DOHH2 (cell line): ENCODE data around the gene KIF18B.

ENCODE experiments used
- H3F3A ChIP-seq: fragments of 200-600 bp; sonication (generic), shearing (Covaris generic); 2 replicates; pipeline ENCODE4 v1.6.0; 2016; ENCODE audit warnings: antibody characterized with exemption, mild to moderate bottlenecking; ENCODE audit not compliant: control insufficient read depth, insufficient read depth
- H3K27ac ChIP-seq: fragments of 200-600 bp; sonication (generic); 2 replicates; pipeline ENCODE4 v1.5.1; 2014; ENCODE audit warnings: low read depth, mild to moderate bottlenecking, low read length, moderate library complexity
- H3K27me3 ChIP-seq: fragments of 200-600 bp; sonication (generic); 2 replicates; pipeline ENCODE4 v1.6.1; 2014; ENCODE audit warnings: mild to moderate bottlenecking, low read length, mixed read lengths; ENCODE audit not compliant: control insufficient read depth
- H3K36me3 ChIP-seq: fragments of 200-600 bp; sonication (generic); 2 replicates; pipeline ENCODE4 v1.6.1; 2014; ENCODE audit warnings: mild to moderate bottlenecking, low read length, moderate library complexity, mixed read lengths; ENCODE audit not compliant: control insufficient read depth
- H3K4me1 ChIP-seq: fragments of 200-600 bp; sonication (generic); 2 replicates; pipeline ENCODE4 v1.6.1; 2014; ENCODE audit warnings: mild to moderate bottlenecking, low read length, mixed read lengths; ENCODE audit not compliant: control insufficient read depth
- H3K4me2 ChIP-seq: fragments of 200-600 bp; sonication (generic); 2 replicates; pipeline ENCODE4 v1.6.0; 2014; ENCODE audit warnings: mild to moderate bottlenecking, low read length, moderate library complexity
- H3K4me3 ChIP-seq: fragments of 200-600 bp; sonication (generic); 2 replicates; pipeline ENCODE4 v1.5.1; 2014; ENCODE audit warnings: mild to moderate bottlenecking, low read length, mixed read lengths
- H3K79me2 ChIP-seq: fragments of 200-600 bp; sonication (generic); 2 replicates; pipeline ENCODE4 v1.6.1; 2014; ENCODE audit warnings: mild to moderate bottlenecking, low read length, mixed read lengths; ENCODE audit not compliant: control insufficient read depth
- H3K9me2 ChIP-seq: fragments of 200-600 bp; sonication (generic); replicated peaks from 2 replicates; pipeline ENCODE4 v1.6.1; 2014; ENCODE audit warnings: mild to moderate bottlenecking, low read length, mixed read lengths; ENCODE audit not compliant: control insufficient read depth
- H3K9me3 ChIP-seq: fragments of 200-600 bp; sonication (generic); 2 replicates; pipeline ENCODE4 v1.6.1; 2014; ENCODE audit warnings: antibody characterized with exemption, low read length, mixed read lengths; ENCODE audit not compliant: control insufficient read depth, insufficient read depth
- H4K20me1 ChIP-seq: fragments of 200-600 bp; sonication (generic); 2 replicates; pipeline ENCODE4 v1.6.0; 2014; ENCODE audit warnings: low read depth, mild to moderate bottlenecking, antibody characterized with exemption, low read length, moderate library complexity; ENCODE audit not compliant: control insufficient read depth, insufficient read depth
- CTCF ChIP-seq: fragments of 200-600 bp; sonication (generic); IDR thresholded peaks from one replicate; pipeline ENCODE4 v1.5.1; 2014; ENCODE audit warnings: antibody characterized with exemption, mild to moderate bottlenecking, low read depth, low read length; ENCODE audit not compliant: poor library complexity, severe bottlenecking
- EZH2phosphoT487 ChIP-seq: fragments of 200-600 bp; sonication (generic); IDR thresholded peaks from 2 replicates; pipeline ENCODE4 v1.6.1; 2017; ENCODE audit warnings: borderline replicate concordance, mild to moderate bottlenecking, antibody characterized with exemption, low read length, moderate library complexity, mixed read lengths

KIF18B gene

GRCh38 chr17:44910231-44911106 lies 37.1 kb downstream of the KIF18B start:
- H3K79me2 ChIP-seq: no peaks in the 10 kb centered on the region
- no peaks in the 10 kb centered on the region for H4K20me1 ChIP-seq
- H3K9me2 ChIP-seq: no peaks in the 10 kb centered on the region
- H3K9me3 ChIP-seq: no peaks in the 10 kb centered on the region
- 0 out of 2 replicates have a peak overlapping the region, but pooled peaks have one; percentile 55 for H3K4me2 ChIP-seq
- no peak overlapping the region for H3K4me3 ChIP-seq
- H3K36me3 ChIP-seq: no peaks in the 10 kb centered on the region
- H3F3A ChIP-seq: no peaks in the 10 kb centered on the region
- peaks cover 22% of the 10 kb centered on the region for H3K4me1 ChIP-seq
- H3K27ac ChIP-seq: no peak overlapping the region
- peaks cover 47% of the 10 kb centered on the region for H3K27me3 ChIP-seq
- TF ChIP-seq CTCF: no peak
- TF ChIP-seq EZH2phosphoT487: no peak

GRCh38 chr17:44909681-44910144 lies 37.9 kb downstream of the KIF18B start:
- no peak overlapping the region for H3K4me3 ChIP-seq
- H3K9me3 ChIP-seq: no peaks in the 10 kb centered on the region
- H3K4me1 ChIP-seq: peaks cover 22% of the 10 kb centered on the region
- H3K4me2 ChIP-seq: no peak overlapping the region
- H3F3A ChIP-seq: no peaks in the 10 kb centered on the region
- H3K27ac ChIP-seq: no peak overlapping the region
- peaks cover 47% of the 10 kb centered on the region for H3K27me3 ChIP-seq
- no peaks in the 10 kb centered on the region for H3K36me3 ChIP-seq
- no peaks in the 10 kb centered on the region for H3K9me2 ChIP-seq
- no peaks in the 10 kb centered on the region for H4K20me1 ChIP-seq
- TF ChIP-seq CTCF: no peak
- TF ChIP-seq EZH2phosphoT487: no peak
- no peaks in the 10 kb centered on the region for H3K79me2 ChIP-seq

GRCh38 chr17:44908761-44909326 lies 38.7 kb downstream of the KIF18B start:
- Histone ChIP-seq H3K4me2 (no peak overlapping the region), H3K4me3 (no peak overlapping the region), H3K79me2 (no peaks in the 10 kb centered on the region), H3K27me3 (peaks cover 43% of the 10 kb centered on the region), H4K20me1 (no peaks in the 10 kb centered on the region), H3F3A (no peaks in the 10 kb centered on the region), H3K9me3 (no peaks in the 10 kb centered on the region), H3K9me2 (no peaks in the 10 kb centered on the region), H3K4me1 (peaks cover 14% of the 10 kb centered on the region), H3K27ac (no peak overlapping the region), H3K36me3 (no peaks in the 10 kb centered on the region)
- TF ChIP-seq EZH2phosphoT487 (no peak), CTCF (no peak)
